AG08395 (cell line): Measurements from ENCODE around the gene ISM2.
A peak's percentile ranks its signal among the peaks of the same experiment; 100 is the strongest.

Experiments
- DNase-seq: peaks from one replicate; pipeline ENCODE4 v3.0.0; 2012; ENCODE audit warnings: mixed read lengths, low spot score

The ISM2 gene

GRCh38 chr14:77508249-77508648, 9.6 kb upstream of the ISM2 start:
- no peak for DNase-seq

GRCh38 chr14:77507762-77508161, 9.1 kb upstream of the ISM2 start:
- DNase-seq = no peak

- DNase-seq = no peak
Measured at GRCh38 chr14:77505031-77505430, 6.4 kb upstream of the ISM2 start.

- DNase-seq = no peak
Measured at GRCh38 chr14:77503138-77503537, 4.5 kb upstream of the ISM2 start.

- no peak for DNase-seq
Measured at GRCh38 chr14:77502109-77502782, 3.6 kb upstream of the ISM2 start.

GRCh38 chr14:77498984-77499527, 440 bp upstream of the ISM2 start:
- peak; percentile 15 for DNase-seq

GRCh38 chr14:77495334-77495733, 3.3 kb downstream of the ISM2 start:
- no peak for DNase-seq

GRCh38 chr14:77491056-77491455, 7.6 kb downstream of the ISM2 start:
- DNase-seq = no peak

- no peak for DNase-seq
Measured at GRCh38 chr14:77490347-77490986, 8.1 kb downstream of the ISM2 start.

- no peak for DNase-seq
Measured at GRCh38 chr14:77489041-77489440, 9.6 kb downstream of the ISM2 start.

- no peak for DNase-seq
Measured at GRCh38 chr14:77488558-77488957, 10.1 kb downstream of the ISM2 start.

GRCh38 chr14:77485901-77486678, 12.5 kb downstream of the ISM2 start:
- DNase-seq = peak; percentile 84

- DNase-seq = peak; percentile 60
Measured at GRCh38 chr14:77485256-77485655, 13.4 kb downstream of the ISM2 start.

- DNase-seq = no peak
Measured at GRCh38 chr14:77482422-77482821, 16.2 kb downstream of the ISM2 start.

GRCh38 chr14:77478796-77479195, 19.8 kb downstream of the ISM2 start:
- DNase-seq = no peak

GRCh38 chr14:77478029-77478428, 20.6 kb downstream of the ISM2 start:
- no peak for DNase-seq

- DNase-seq = no peak
Measured at GRCh38 chr14:77475432-77476115, 23.0 kb downstream of the ISM2 start.

- no peak for DNase-seq
Measured at GRCh38 chr14:77474479-77475177, 24.0 kb downstream of the ISM2 start.

GRCh38 chr14:77473921-77474320, 24.7 kb downstream of the ISM2 start:
- no peak for DNase-seq

- no peak for DNase-seq
Measured at GRCh38 chr14:77470224-77470870, 28.3 kb downstream of the ISM2 start.

- DNase-seq = no peak
Measured at GRCh38 chr14:77469539-77469938, 29.1 kb downstream of the ISM2 start.
